Fibroblast of lung (primary cell): ENCODE data around the gene CYP26C1. TPM values are rescaled to one million over a fixed set of nuclear protein-coding genes. Genes with fewer than 3 reads are reported as not detected.

Source experiments
- DNase-seq, 2 donors: peaks; one replicate each; pipeline versions ENCODE4 v3.0.0 to v3.0.0-alpha.2; 2010; ENCODE audit warnings: low read depth in 2 of 2
- H2AFZ ChIP-seq: 2 replicates; pipeline ENCODE4 v1.5.1; 2012; ENCODE audit warnings: low read length, control low read depth, inconsistent platforms
- H3K27ac ChIP-seq: 2 replicates; pipeline ENCODE4 v1.5.1; 2011; ENCODE audit warnings: low read length, control low read depth; ENCODE audit not compliant: insufficient read depth
- H3K27me3 ChIP-seq: 2 replicates; pipeline ENCODE4 v1.5.1; 2011; ENCODE audit warnings: mild to moderate bottlenecking, low read length; ENCODE audit not compliant: control insufficient read depth, insufficient read depth
- H3K36me3 ChIP-seq: 2 replicates; pipeline ENCODE4 v1.5.1; 2011; ENCODE audit warnings: low read length; ENCODE audit not compliant: control insufficient read depth, insufficient read depth
- H3K4me1 ChIP-seq: 2 replicates; pipeline ENCODE4 v1.5.1; 2011; ENCODE audit warnings: low read length; ENCODE audit not compliant: control insufficient read depth, insufficient read depth; ENCODE audit errors: extremely low read depth
- H3K4me2 ChIP-seq: 2 replicates; pipeline ENCODE4 v1.5.1; 2011; ENCODE audit warnings: low read length, control low read depth; ENCODE audit not compliant: insufficient read depth; ENCODE audit errors: extremely low read depth
- H3K4me3 ChIP-seq, 4 experiments: fragments of 200-600 bp in 1 of 4; sonication (generic) in 1 of 4; replicated peaks in 1 of 4; 2 replicates each; pipeline ENCODE4 v1.5.1; 2011 to 2016; ENCODE audit warnings: low read length in 4 of 4, low read depth in 3 of 4, mild to moderate bottlenecking in 3 of 4, control low read depth in 2 of 4, inconsistent platforms in 1 of 4, mixed read lengths in 1 of 4; ENCODE audit not compliant: insufficient read depth in 1 of 4; ENCODE audit errors: control extremely low read depth in 1 of 4
- H3K79me2 ChIP-seq: 2 replicates; pipeline ENCODE4 v1.5.1; 2012; ENCODE audit warnings: mild to moderate bottlenecking, low read length, inconsistent platforms; ENCODE audit not compliant: control insufficient read depth, insufficient read depth
- H3K9ac ChIP-seq: 2 replicates; pipeline ENCODE4 v1.5.1; 2011; ENCODE audit warnings: mild to moderate bottlenecking, low read length, control low read depth; ENCODE audit not compliant: insufficient read depth
- H3K9me3 ChIP-seq: 2 replicates; pipeline ENCODE4 v1.5.1; 2012; ENCODE audit warnings: low read depth, low read length; ENCODE audit not compliant: control insufficient read depth, insufficient read depth
- H4K20me1 ChIP-seq: 2 replicates; pipeline ENCODE4 v1.5.1; 2011; ENCODE audit warnings: low read length; ENCODE audit not compliant: control insufficient read depth, insufficient read depth; ENCODE audit errors: extremely low read depth
- EZH2 ChIP-seq: IDR thresholded peaks from 2 replicates; pipeline ENCODE4 v1.5.1; 2012; ENCODE audit warnings: low read length, control low read depth, mild to moderate bottlenecking; ENCODE audit errors: missing control alignments
- polyA plus RNA-seq, 2 donors: library from polyadenylated mRNA; depleted of rRNA in 1 of 2; stranded (reverse) in 1 of 2; unstranded in 1 of 2; fragments of >200 nt; gene quantifications; 2 replicates each; pipeline ENCODE4 v1.2.1, GENCODE V29; 2011 to 2012; ENCODE audit warnings: missing spikeins in 1 of 2
- total RNA-seq: library from RNA; depleted of rRNA; stranded (reverse); fragments of >200 nt; gene quantifications from 2 replicates; pipeline ENCODE4 v1.2.1, GENCODE V29; 2014
- TF ChIP-seq, protein P1 (sequence below), 2 donors: IDR thresholded peaks in 1 of 2; conservative IDR thresholded peaks in 1 of 2; 1 replicate in 1 of 2; 2 replicates in 1 of 2; pipeline ENCODE4 v1.5.1; 2011 to 2012; ENCODE audit warnings: low read length in 2 of 2, control low read depth in 1 of 2, inconsistent platforms in 1 of 2, low read depth in 1 of 2, mild to moderate bottlenecking in 1 of 2

The CYP26C1 gene
- total and polyA plus RNA-seq, 2 donors (not counting 1 experiment from before 2014, with no cell fraction given): under 0.01 to 0.03 TPM

DNA sequence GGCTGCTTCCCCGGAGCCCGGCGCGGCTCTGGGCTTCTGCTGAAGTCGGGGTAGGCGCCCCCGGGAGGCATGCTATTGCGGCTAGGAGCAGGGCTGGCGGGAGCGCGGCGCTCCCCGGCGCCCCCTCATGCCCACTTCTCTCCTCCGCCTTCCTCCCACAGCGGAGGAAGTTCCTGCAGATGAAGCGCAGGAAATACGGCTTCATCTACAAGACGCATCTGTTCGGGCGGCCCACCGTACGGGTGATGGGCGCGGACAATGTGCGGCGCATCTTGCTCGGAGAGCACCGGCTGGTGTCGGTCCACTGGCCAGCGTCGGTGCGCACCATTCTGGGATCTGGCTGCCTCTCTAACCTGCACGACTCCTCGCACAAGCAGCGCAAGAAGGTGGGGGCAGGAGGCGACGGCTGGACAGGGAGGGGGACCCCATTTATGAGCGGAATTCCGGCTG, 13.6 kb downstream of the CYP26C1 start:
- H3K27ac ChIP-seq: no peak overlapping the region
- DNase-seq: no peak
- peak overlapping the region in 1 of 4 experiments; percentile 35 for H3K4me3 ChIP-seq
- H3K4me2 ChIP-seq: no peak overlapping the region
- H3K9ac ChIP-seq: no peak overlapping the region
- H3K4me1 ChIP-seq: no peaks in the 10 kb centered on the region
- TF ChIP-seq EZH2: peak; percentile 84
- TF ChIP-seq, protein P1, sequence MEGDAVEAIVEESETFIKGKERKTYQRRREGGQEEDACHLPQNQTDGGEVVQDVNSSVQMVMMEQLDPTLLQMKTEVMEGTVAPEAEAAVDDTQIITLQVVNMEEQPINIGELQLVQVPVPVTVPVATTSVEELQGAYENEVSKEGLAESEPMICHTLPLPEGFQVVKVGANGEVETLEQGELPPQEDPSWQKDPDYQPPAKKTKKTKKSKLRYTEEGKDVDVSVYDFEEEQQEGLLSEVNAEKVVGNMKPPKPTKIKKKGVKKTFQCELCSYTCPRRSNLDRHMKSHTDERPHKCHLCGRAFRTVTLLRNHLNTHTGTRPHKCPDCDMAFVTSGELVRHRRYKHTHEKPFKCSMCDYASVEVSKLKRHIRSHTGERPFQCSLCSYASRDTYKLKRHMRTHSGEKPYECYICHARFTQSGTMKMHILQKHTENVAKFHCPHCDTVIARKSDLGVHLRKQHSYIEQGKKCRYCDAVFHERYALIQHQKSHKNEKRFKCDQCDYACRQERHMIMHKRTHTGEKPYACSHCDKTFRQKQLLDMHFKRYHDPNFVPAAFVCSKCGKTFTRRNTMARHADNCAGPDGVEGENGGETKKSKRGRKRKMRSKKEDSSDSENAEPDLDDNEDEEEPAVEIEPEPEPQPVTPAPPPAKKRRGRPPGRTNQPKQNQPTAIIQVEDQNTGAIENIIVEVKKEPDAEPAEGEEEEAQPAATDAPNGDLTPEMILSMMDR (conservative IDR thresholded peaks at IDR 0.05 in 1 of 2, IDR thresholded peaks at IDR 0.05 in 1 of 2; ENCODE audit: low read depth in 1 of 2, low read length in 2 of 2): no peak
- H3K36me3 ChIP-seq: no peaks in the 10 kb centered on the region
- H3K9me3 ChIP-seq: no peaks in the 10 kb centered on the region
- peaks cover 49% of the 10 kb centered on the region for H3K27me3 ChIP-seq
- H3K79me2 ChIP-seq: no peaks in the 10 kb centered on the region
- H4K20me1 ChIP-seq: no peaks in the 10 kb centered on the region
- H2AFZ ChIP-seq: no peak overlapping the region

DNA sequence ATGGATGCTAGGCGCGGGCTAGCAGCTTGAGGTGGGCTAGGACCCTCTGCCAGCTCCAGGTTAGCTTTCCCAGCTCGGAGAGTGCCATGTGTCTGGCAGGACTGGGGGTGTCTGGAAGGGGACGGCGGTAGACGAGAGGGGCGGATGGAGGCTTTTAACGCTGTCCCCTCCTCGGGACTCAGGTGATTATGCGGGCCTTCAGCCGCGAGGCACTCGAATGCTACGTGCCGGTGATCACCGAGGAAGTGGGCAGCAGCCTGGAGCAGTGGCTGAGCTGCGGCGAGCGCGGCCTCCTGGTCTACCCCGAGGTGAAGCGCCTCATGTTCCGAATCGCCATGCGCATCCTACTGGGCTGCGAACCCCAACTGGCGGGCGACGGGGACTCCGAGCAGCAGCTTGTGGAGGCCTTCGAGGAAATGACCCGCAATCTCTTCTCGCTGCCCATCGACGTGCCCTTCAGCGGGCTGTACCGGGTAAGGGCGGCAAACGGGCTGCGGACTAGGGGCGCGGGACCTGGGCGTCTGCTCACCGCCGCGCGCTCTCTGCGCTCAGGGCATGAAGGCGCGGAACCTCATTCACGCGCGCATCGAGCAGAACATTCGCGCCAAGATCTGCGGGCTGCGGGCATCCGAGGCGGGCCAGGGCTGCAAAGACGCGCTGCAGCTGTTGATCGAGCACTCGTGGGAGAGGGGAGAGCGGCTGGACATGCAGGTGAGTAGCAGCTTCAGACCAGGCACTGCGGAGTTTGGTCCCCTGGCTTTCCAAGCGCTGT, 14.2 kb downstream of the CYP26C1 start:
- Histone ChIP-seq H3K79me2 (no peaks in the 10 kb centered on the region), H3K36me3 (no peaks in the 10 kb centered on the region), H3K27ac (no peak overlapping the region), H3K4me1 (no peaks in the 10 kb centered on the region), H3K27me3 (peaks cover 49% of the 10 kb centered on the region), H2AFZ (no peak overlapping the region), H3K9me3 (no peaks in the 10 kb centered on the region), H3K4me2 (no peak overlapping the region), H4K20me1 (no peaks in the 10 kb centered on the region), H3K9ac (no peak overlapping the region), H3K4me3 (no peak overlapping the region)
- TF ChIP-seq, protein P1 (conservative IDR thresholded peaks at IDR 0.05 in 1 of 2, IDR thresholded peaks at IDR 0.05 in 1 of 2; ENCODE audit: low read depth in 1 of 2, low read length in 2 of 2): no peak
- peak; percentile 94 for TF ChIP-seq EZH2
- DNase-seq: no peak

GRCh38 chr10:93075369-93076221, 15.0 kb downstream of the CYP26C1 start:
- no peaks in the 10 kb centered on the region for H3K4me1 ChIP-seq
- H4K20me1 ChIP-seq: no peaks in the 10 kb centered on the region
- H3K27me3 ChIP-seq: peaks cover 45% of the 10 kb centered on the region
- H3K9me3 ChIP-seq: no peaks in the 10 kb centered on the region
- TF ChIP-seq, protein P1 (conservative IDR thresholded peaks at IDR 0.05 in 1 of 2, IDR thresholded peaks at IDR 0.05 in 1 of 2; ENCODE audit: low read depth in 1 of 2, low read length in 2 of 2): no peak
- no peak for TF ChIP-seq EZH2
- H3K36me3 ChIP-seq: no peaks in the 10 kb centered on the region
- H3K4me2 ChIP-seq: no peak overlapping the region
- H3K27ac ChIP-seq: no peak overlapping the region
- H3K79me2 ChIP-seq: no peaks in the 10 kb centered on the region
- DNase-seq: no peak
- H3K9ac ChIP-seq: no peak overlapping the region
- H2AFZ ChIP-seq: no peak overlapping the region
- H3K4me3 ChIP-seq: no peak overlapping the region
